Peyer's patch (tissue), 4 donors: Measurements from ENCODE around the gene TSHZ3.

ENCODE experiments used
- POLR2A ChIP-seq, 2 donors: fragments of 450-650 bp; IDR thresholded peaks; one replicate each; pipeline ENCODE4 v1.5.1; 2017; ENCODE audit warnings: antibody characterized with exemption in 2 of 2, mild to moderate bottlenecking in 2 of 2, moderate library complexity in 2 of 2
- TF ChIP-seq, protein P1 (sequence below), 6 experiments: fragments of 450-650 bp in 4 of 6; fragments of 200-600 bp in 2 of 6; sonication (generic) in 1 of 6; IDR thresholded peaks; one replicate each; pipeline ENCODE4 v1.5.1; 2017 to 2019; ENCODE audit warnings: antibody characterized with exemption in 6 of 6, mild to moderate bottlenecking in 3 of 6, moderate library complexity in 1 of 6

- TF ChIP-seq, protein P1, sequence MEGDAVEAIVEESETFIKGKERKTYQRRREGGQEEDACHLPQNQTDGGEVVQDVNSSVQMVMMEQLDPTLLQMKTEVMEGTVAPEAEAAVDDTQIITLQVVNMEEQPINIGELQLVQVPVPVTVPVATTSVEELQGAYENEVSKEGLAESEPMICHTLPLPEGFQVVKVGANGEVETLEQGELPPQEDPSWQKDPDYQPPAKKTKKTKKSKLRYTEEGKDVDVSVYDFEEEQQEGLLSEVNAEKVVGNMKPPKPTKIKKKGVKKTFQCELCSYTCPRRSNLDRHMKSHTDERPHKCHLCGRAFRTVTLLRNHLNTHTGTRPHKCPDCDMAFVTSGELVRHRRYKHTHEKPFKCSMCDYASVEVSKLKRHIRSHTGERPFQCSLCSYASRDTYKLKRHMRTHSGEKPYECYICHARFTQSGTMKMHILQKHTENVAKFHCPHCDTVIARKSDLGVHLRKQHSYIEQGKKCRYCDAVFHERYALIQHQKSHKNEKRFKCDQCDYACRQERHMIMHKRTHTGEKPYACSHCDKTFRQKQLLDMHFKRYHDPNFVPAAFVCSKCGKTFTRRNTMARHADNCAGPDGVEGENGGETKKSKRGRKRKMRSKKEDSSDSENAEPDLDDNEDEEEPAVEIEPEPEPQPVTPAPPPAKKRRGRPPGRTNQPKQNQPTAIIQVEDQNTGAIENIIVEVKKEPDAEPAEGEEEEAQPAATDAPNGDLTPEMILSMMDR (IDR thresholded peaks at IDR 0.05) = no peak
- TF ChIP-seq POLR2A (IDR thresholded peaks at IDR 0.05) = no peak
These were observed 87.5 kb downstream of the TSHZ3 start for GRCh38 chr19:31261603-31262212.
